Bronchial epithelial cell (primary cell): ENCODE data around the gene FCRLA. TPM values are rescaled to one million over a fixed set of nuclear protein-coding genes. Genes with fewer than 3 reads are reported as not detected.

Experiments
- DNase-seq: peaks from one replicate; pipeline ENCODE4 v3.0.0-alpha.2; 2010; ENCODE audit warnings: low read depth
- FAIRE-seq: peaks from 2 replicates; lab custom pipeline; 2011; peaks lifted over from hg19 to GRCh38; lab: Jason Lieb, UNC
- H3K27me3 ChIP-seq: 2 replicates; pipeline ENCODE4 v1.5.1; 2011; ENCODE audit warnings: low read length; ENCODE audit not compliant: control insufficient read depth, insufficient read depth
- H3K36me3 ChIP-seq: 2 replicates; pipeline ENCODE4 v1.5.1; 2011; ENCODE audit warnings: low read length; ENCODE audit not compliant: control insufficient read depth, insufficient read depth
- H3K4me3 ChIP-seq: 2 replicates; pipeline ENCODE4 v1.5.1; 2011; ENCODE audit warnings: mild to moderate bottlenecking, low read depth, low read length, control low read depth
- total RNA-seq: library from RNA; depleted of rRNA; stranded (reverse); fragments of >200 nt; gene quantifications from 2 replicates; pipeline ENCODE4 v1.2.1, GENCODE V29; 2014
- TF ChIP-seq, protein P1 (sequence below): IDR thresholded peaks from 2 replicates; pipeline ENCODE4 v1.5.1; 2011; ENCODE audit warnings: mild to moderate bottlenecking, moderate library complexity, low read length, control low read depth, inconsistent platforms; ENCODE audit not compliant: insufficient read depth, severe bottlenecking

The FCRLA gene
- total RNA-seq, 1 donor from 2014 or later: 0.26 TPM

DNA sequence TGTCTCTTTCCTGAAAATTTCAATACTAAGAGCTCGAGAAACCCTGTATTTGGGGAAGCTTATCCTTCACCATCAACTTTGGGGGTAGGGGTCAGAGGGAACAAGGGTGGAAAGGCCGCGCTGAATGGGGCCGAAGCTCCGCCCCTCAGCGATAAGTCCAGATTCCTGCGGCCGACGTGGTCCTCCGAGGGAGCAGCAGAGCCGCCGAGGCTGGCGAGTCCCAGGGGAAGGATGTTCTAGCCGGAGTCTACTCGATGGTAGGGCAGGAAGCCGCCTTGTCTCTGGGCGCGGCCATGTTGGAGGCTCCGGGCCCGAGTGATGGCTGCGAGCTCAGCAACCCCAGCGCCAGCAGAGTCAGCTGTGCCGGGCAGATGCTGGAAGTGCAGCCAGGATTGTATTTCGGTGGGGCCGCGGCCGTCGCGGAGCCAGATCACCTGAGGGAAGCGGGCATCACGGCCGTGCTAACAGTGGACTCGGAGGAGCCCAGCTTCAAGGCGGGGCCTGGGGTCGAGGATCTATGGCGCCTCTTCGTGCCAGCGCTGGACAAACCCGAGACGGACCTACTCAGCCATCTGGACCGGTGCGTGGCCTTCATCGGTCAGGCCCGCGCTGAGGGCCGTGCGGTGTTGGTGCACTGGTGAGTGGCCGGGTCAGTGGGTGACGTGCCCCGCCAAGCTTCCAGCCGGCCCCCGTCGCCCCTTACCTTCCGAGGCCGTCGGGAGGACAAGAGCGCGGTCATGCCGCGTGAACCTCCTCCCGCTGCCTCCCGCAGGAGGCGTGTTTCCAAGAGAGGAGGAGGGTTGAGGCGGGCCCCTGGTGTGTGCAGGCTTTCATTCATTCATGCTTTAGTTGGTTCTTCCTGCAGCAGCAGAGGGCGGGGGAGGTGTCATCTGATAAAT is 42.7 kb downstream of the FCRLA start, which contains the start of gene DUSP12:
Gene DUSP12 (plus strand): TSS at position 278 of the 899 bp plus-strand sequence. CDS start 16 bp downstream, at position 294.
- TF ChIP-seq, protein P1, sequence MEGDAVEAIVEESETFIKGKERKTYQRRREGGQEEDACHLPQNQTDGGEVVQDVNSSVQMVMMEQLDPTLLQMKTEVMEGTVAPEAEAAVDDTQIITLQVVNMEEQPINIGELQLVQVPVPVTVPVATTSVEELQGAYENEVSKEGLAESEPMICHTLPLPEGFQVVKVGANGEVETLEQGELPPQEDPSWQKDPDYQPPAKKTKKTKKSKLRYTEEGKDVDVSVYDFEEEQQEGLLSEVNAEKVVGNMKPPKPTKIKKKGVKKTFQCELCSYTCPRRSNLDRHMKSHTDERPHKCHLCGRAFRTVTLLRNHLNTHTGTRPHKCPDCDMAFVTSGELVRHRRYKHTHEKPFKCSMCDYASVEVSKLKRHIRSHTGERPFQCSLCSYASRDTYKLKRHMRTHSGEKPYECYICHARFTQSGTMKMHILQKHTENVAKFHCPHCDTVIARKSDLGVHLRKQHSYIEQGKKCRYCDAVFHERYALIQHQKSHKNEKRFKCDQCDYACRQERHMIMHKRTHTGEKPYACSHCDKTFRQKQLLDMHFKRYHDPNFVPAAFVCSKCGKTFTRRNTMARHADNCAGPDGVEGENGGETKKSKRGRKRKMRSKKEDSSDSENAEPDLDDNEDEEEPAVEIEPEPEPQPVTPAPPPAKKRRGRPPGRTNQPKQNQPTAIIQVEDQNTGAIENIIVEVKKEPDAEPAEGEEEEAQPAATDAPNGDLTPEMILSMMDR: peak; percentile 22
- FAIRE-seq: no peak
- no peaks in the 10 kb centered on the region for H3K27me3 ChIP-seq
- DNase-seq: peak; percentile 91
- peaks cover 2% of the 10 kb centered on the region for H3K36me3 ChIP-seq
- H3K4me3 ChIP-seq: peak within 1 kb of the TSS; percentile 98

GRCh38 chr1:161763522-161764098 is 56.6 kb downstream of the FCRLA start:
- H3K27me3 ChIP-seq: no peaks in the 10 kb centered on the region
- DNase-seq (peak; percentile 29), FAIRE-seq (no peak)
- H3K36me3 ChIP-seq: no peaks in the 10 kb centered on the region
- no peak overlapping the region for H3K4me3 ChIP-seq
- TF ChIP-seq, protein P1: peak; percentile 44

Other genes starting within 250 kb of the FCRLA start
- not detected in 2 replicates for gene FCGR2A, start 201.8 kb upstream of the FCRLA start, total RNA-seq
- gene HSPA6, start 182.7 kb upstream of the FCRLA start, total RNA-seq: 1.6 and 1.7 TPM in 2 replicates
- not detected in 2 replicates for gene FCGR3A, start 157.4 kb upstream of the FCRLA start, total RNA-seq
- gene FCGR3B, start 76.1 kb upstream of the FCRLA start, total RNA-seq: not detected in 2 replicates
- gene FCGR2B, start 44.1 kb upstream of the FCRLA start, total RNA-seq: under 0.01 TPM in 1 of 2 replicates, not detected in the other
- 0.26 and 1.0 TPM in 2 replicates for gene FCRLB, start 14.3 kb downstream of the FCRLA start, total RNA-seq
- 45.6 and 61.9 TPM in 2 replicates for gene DUSP12, start 42.6 kb downstream of the FCRLA start, total RNA-seq
- gene ATF6, start 59.1 kb downstream of the FCRLA start, total RNA-seq: 25.3 and 31.5 TPM in 2 replicates